ENCODE measurements around the gene TMEM178B.

GRCh38 chr7:141280100-141280499 lies 206.2 kb downstream of the TMEM178B start:
- TF ChIP-seq POLR2AphosphoS5 (IDR thresholded peaks at IDR 0.05; ENCODE audit: low read depth, low read length) (no peak), SIN3A (IDR thresholded peaks at IDR 0.05; ENCODE audit: borderline replicate concordance, insufficient read depth, low read length) (no peak)

Data from PFSK-1 (cell line).